Stimulated activated naive CD4-positive, alpha-beta T cell treated with Interleukin-2 at 50 U/mL for 16 hours (primary cell): ENCODE results near the gene TJAP1.
"Not testable (repeated sequence)": the region's sequence is repeated elsewhere in the genome, so short reads cannot be mapped to it uniquely, and the experiment has no call there.

Source experiments
- DNase-seq: peaks from one replicate; lab custom pipeline; 2025; lab: John Stamatoyannopoulos, UW

The TJAP1 gene

GRCh38 chr6:43481591-43482236 is 4.3 kb downstream of the TJAP1 start:
- no peak for DNase-seq

- no peak for DNase-seq
Observed at GRCh38 chr6:43488667-43489276, 11.4 kb downstream of the TJAP1 start.

- no peak for DNase-seq
Observed at GRCh38 chr6:43489277-43490072, 12.1 kb downstream of the TJAP1 start.

- DNase-seq: no peak
Observed at GRCh38 chr6:43490523-43490939, 13.2 kb downstream of the TJAP1 start.

- DNase-seq: no peak
Observed at GRCh38 chr6:43491750-43492661, 14.6 kb downstream of the TJAP1 start.

GRCh38 chr6:43492673-43493072 is 15.3 kb downstream of the TJAP1 start:
- no peak for DNase-seq

- DNase-seq: no peak
Observed at GRCh38 chr6:43493230-43493629, 15.9 kb downstream of the TJAP1 start.

GRCh38 chr6:43493833-43494232 is 16.5 kb downstream of the TJAP1 start:
- DNase-seq: no peak

GRCh38 chr6:43494321-43494720 is 17.0 kb downstream of the TJAP1 start:
- DNase-seq: no peak

- DNase-seq: no peak
Observed at GRCh38 chr6:43494766-43495165, 17.4 kb downstream of the TJAP1 start.

- no peak for DNase-seq
Observed at GRCh38 chr6:43495409-43495941, 18.1 kb downstream of the TJAP1 start.

GRCh38 chr6:43496370-43497128 is 19.2 kb downstream of the TJAP1 start:
- no peak for DNase-seq

GRCh38 chr6:43497129-43497396 is 19.7 kb downstream of the TJAP1 start:
- no peak for DNase-seq

- DNase-seq: no peak
Observed at GRCh38 chr6:43497689-43498088, 20.3 kb downstream of the TJAP1 start.

GRCh38 chr6:43498291-43498690 is 20.9 kb downstream of the TJAP1 start:
- DNase-seq: not testable (repeated sequence)

- no peak for DNase-seq
Observed at GRCh38 chr6:43499028-43499815, 21.9 kb downstream of the TJAP1 start.

GRCh38 chr6:43500921-43501320 is 23.6 kb downstream of the TJAP1 start:
- DNase-seq: no peak

- DNase-seq: no peak
Observed at GRCh38 chr6:43502666-43503065, 25.3 kb downstream of the TJAP1 start.

GRCh38 chr6:43503443-43503842 is 26.1 kb downstream of the TJAP1 start:
- no peak for DNase-seq

- DNase-seq: no peak
Observed at GRCh38 chr6:43504756-43505593, 27.6 kb downstream of the TJAP1 start.
